Activated T-cell treated with anti-CD3 and anti-CD28 coated beads for 4 hours (primary cell): ENCODE measurements around the gene RPTOR.

ENCODE experiments used
- DNase-seq: peaks from one replicate; pipeline ENCODE4 v3.0.0-alpha.2; 2020

The RPTOR gene

GRCh38 chr17:80971704-80972304, 427.2 kb downstream of the RPTOR start:
- no peak for DNase-seq

- no peak for DNase-seq
These were observed 432.1 kb downstream of the RPTOR start for GRCh38 chr17:80976701-80977100.

- DNase-seq: no peak
These were observed 432.5 kb downstream of the RPTOR start for GRCh38 chr17:80977172-80977571.

DNA sequence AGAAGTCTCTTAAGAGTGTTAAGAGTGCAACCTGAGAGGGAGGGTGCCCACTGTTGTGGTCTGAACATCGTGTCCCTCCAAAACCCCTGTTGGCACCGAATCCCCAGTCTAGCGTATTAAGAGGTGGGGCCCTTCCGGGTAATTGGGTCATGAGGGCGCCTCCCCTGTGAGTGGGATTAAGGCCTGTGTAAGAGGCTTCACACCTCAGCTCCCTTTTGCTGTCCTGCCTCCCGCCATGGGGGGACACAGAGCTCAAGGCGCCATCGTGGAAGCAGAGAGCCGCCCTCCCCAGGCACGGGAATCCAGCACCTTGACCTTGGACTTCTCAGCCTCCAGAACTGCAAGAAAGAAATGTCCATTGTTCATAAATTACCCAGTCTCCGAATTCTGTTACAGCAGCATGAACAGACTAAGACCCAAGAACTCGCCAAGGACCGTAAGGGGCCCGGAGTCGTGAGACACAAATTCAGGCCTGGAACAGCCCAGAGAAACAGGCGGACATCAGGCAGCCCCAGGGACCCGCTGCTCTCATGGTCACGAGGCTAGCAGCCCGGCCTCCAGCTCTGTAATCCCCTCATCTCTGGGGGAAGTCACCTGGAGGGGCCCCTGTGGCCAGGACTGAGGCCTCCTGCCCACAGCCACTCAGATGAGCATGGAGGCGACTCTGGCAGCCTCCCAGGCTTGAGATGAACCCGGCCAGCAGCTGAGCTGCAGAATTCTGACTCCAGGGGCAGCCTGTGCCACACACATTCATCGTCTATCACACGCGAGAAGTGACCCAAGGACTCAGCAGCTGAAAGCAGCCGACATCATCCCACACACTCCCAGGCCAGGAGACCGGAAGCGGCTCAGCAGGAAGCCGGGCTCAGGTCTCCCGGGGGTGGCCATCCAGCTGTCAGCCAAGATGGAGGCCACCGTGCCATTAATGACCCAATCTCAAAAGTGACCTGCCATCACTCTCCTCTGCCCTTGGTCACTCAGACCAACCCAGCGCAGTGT, 434.2 kb downstream of the RPTOR start:
- no peak for DNase-seq

DNA sequence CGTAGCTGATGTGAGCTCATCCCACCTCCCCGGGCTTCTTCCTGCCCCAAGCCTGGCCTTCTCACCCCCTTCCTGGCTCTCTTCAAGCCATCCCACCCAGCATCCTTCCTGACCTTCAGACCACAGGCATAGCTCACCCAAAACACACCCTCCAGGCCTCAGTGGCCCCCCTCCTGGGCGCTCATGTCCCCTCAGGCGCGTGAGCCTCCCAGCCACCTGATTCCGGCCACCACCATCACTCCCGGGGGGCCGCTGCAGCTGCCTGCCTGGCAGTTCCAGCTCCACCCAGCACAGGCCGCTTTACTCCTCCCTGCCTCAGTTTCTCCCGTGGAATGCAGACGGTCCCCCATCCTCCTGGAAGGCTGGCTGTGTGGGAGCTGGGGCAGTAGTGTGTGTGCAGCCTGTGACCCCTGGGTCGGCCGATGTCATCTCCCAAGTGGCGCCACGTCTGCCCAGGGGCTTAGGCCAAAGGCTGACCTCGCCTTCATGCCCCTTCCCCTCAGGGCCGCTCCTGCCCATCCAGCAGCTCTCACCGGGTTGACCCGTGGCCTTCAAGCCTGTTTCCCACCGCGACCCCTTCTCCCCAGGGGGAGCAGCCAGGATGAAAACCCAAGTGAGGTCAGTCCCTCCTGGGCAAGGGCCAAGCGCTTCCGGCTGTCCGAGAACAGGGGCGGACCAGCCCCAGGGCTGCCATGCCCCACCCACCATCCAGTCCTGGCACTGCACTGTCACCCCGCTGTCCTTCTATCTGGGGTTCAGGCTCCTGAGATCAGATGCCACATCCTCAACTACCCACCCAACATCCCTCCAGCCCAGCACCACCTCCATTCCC, 435.1 kb downstream of the RPTOR start:
- no peak for DNase-seq

DNA sequence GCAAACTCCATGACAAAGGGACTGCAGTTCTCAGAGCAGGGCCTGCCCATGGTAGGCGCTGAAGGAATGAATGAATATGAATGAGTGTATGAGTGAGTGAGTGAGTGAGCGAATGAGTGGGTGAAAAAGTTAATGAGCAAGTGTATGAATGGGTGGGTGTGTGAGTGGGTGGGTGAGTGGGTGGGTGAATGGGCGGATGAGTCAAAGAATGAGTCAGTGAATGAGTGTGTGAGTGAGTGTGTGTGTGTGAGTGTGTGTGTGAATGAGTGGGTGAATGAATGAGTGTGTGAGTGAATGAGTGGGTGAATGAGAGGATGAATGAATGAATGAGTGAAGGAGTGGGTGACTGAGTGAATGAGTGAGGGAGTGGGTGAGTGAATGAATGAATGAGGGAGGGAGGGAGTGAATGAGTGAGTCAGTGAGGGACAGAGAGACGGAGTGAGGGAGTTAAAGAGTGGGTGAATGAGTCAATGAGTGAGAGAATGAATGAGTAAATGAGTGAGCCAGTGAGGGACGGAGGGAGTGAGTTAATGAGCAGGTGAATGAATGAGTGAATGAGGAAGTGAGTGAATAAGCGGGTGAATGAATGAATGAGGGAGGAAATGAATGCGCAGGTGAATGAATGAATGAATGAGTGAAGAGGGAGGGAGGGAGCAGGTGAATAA, 435.9 kb downstream of the RPTOR start:
- peak; percentile 81 for DNase-seq

GRCh38 chr17:80981062-80981902, 436.6 kb downstream of the RPTOR start:
- DNase-seq: peak; percentile 17

DNA sequence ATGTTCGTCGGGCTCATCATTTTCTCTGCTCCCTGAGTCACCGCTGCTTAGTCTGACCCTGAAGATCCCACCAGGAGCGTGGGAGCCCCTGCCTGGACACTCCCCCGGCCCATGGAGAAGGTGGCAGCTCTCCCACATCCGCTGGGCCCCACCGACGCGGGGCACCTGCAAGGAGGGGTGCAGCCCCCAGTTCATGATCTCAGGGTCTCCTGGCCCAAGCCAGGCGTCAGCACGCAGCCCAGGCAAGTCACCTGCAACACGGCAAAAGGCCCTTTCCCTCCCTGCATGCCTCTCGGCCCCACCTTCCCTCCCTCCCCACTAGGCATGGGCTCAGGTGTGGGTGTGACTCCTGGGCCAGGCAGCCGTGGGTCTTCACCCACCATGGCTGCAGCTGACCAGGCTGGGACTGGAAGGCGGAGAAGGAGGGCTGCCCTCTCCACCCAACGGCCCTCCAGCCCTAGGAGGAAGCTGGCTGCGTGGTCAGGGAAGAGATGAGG, 437.3 kb downstream of the RPTOR start:
- DNase-seq: no peak

- DNase-seq: no peak
These were observed 437.9 kb downstream of the RPTOR start for GRCh38 chr17:80982426-80982974.

GRCh38 chr17:80983545-80983944, 438.9 kb downstream of the RPTOR start:
- no peak for DNase-seq

DNA sequence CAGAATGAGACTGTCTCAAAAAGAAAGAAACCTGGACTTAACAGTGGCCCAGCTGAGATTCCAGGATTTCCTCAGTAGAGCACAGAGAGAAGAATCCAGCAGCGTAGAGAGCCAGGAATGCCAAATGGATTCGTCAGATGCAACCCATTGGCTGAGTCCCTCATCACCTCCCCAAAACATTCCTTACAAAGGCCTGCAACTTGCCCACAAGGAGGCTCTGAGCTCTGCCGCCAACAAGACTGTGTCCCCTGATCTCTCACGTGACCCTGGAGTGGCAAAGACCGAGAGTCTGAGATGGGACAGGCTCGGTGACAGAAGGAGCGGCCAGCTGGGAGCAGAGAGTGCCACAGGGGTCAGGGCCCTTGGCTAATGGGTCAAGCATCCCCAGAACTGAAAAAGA, 440.1 kb downstream of the RPTOR start:
- DNase-seq: no peak

- no peak for DNase-seq
These were observed 441.4 kb downstream of the RPTOR start for GRCh38 chr17:80986046-80986445.

- no peak for DNase-seq
These were observed 442.3 kb downstream of the RPTOR start for GRCh38 chr17:80986816-80987475.

DNA sequence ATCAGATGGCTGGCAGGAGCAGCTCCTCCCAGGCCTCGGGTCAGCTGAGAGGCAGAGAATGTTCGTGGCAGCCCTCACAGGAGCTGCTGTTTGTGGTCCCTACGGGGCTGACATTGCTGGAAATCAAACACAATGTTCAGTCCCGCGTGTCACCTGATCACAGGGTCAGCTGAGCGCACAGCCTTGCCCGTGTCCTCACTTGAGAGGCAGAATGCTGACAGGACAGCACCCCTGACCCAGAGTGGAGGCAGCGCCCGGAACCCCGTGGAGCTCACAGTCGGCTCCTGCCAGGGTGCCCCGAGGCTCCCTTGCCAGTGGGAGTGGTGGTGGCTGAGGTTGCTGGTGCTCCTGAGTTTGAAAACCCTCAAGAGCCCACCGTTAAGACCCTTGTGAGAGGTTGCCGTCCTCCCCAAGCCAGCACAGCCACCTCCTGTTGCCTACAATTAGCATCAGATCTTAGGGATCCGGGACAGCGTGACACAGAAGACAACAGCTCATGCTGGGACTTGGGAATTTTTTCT, 443.4 kb downstream of the RPTOR start:
- DNase-seq: no peak

GRCh38 chr17:80989586-80989913, 444.9 kb downstream of the RPTOR start:
- no peak for DNase-seq

DNA sequence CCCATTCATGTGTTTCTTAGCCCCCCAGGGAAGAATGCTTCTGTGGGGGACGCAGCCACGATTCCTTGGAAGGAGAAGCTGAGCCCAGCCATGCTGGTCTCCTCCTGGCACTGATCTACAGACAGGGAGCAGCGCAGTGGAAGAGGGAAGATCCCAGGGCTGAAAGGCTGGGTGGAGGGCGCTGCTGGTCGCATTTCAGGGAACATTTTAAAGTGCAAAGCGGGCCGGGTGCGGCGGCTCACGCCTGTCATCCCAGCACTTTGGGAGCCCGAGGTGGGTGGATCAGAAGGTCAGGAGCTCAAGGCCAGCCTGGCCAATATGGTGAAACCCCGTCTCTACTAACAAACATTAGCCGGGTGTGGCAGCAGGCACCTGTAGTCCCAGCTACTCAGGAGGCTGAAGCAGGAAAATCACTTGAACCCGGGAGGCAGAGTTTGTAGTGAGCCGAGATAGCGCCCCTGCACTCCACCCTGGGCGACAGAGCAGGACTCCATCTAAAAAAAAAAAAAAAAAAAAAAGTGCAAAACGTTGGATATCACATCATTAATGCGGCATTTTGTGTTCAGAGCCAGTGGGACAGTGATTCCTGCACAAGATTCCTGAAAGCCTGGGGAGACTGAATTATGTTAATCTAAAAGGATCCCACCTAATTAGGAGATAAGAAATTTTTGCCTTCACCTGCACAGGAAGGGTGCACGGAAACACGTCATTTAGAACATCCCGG, 446.4 kb downstream of the RPTOR start:
- no peak for DNase-seq

DNA sequence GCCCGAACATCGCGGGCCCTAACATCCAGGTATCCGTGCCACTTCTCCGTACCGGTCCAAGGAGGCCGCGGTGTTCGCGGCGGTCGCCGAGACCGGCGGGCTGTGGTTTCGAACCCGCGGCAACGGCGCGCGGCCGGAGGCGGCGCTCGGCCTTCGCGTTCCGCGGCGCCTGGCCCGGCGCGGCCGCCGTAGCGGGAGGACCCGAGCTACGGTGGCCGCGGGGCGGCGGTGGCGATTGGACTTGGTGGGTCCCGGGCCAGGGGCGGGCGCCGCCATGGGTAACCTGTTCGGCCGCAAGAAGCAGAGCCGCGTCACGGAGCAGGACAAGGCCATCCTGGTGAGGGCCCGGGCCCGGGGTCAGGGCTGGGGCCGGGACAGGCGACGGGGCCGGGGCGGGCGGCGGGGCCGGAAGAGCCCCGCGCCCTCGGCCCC, 447.0 kb downstream of the RPTOR start, which contains the start of gene CHMP6:
TSS of gene CHMP6 (plus strand) at position 197 of the 432 bp plus-strand sequence. CDS start at position 275, 78 bp downstream.
- DNase-seq: peak; percentile 47

GRCh38 chr17:80992077-80992947, 447.7 kb downstream of the RPTOR start:
- DNase-seq: no peak
